Nephron (organoid): ENCODE results near the gene CDC6.

Experiments used
- H3K27ac Mint-ChIP-seq, 3 experiments: 2 replicates each; pipeline ENCODE4 v1.8.0; 2020; ENCODE audit warnings: mixed read lengths in 3 of 3, mild to moderate bottlenecking in 2 of 3, moderate library complexity in 1 of 3
- H3K27me3 Mint-ChIP-seq: 2 replicates; pipeline ENCODE4 v1.8.0; 2021; ENCODE audit warnings: low read depth, mild to moderate bottlenecking, moderate library complexity, mixed read lengths
- H3K36me3 Mint-ChIP-seq: 2 replicates; pipeline ENCODE4 v1.8.0; 2020; ENCODE audit warnings: low read depth, mixed read lengths
- H3K4me1 Mint-ChIP-seq: 2 replicates; pipeline ENCODE4 v1.8.0; 2020; ENCODE audit warnings: mixed read lengths
- H3K4me3 Mint-ChIP-seq, 3 experiments: 2 replicates each; pipeline ENCODE4 v1.8.0; 2020; ENCODE audit warnings: mild to moderate bottlenecking in 3 of 3, mixed read lengths in 3 of 3, moderate library complexity in 2 of 3
- H3K9me3 Mint-ChIP-seq: 2 replicates; pipeline ENCODE4 v1.8.0; 2020; ENCODE audit warnings: mixed read lengths
- TF ChIP-seq, protein P1 (sequence below), 3 experiments: fragments of 200-600 bp; sonication (generic); IDR thresholded peaks; one replicate each; pipeline ENCODE4 v1.5.0; 2021; ENCODE audit warnings: antibody characterized with exemption in 3 of 3; ENCODE audit not compliant: unreplicated experiment in 3 of 3

CDC6 gene

GRCh38 chr17:40311575-40311974 is 23.9 kb downstream of the CDC6 start:
- TF ChIP-seq, protein P1, sequence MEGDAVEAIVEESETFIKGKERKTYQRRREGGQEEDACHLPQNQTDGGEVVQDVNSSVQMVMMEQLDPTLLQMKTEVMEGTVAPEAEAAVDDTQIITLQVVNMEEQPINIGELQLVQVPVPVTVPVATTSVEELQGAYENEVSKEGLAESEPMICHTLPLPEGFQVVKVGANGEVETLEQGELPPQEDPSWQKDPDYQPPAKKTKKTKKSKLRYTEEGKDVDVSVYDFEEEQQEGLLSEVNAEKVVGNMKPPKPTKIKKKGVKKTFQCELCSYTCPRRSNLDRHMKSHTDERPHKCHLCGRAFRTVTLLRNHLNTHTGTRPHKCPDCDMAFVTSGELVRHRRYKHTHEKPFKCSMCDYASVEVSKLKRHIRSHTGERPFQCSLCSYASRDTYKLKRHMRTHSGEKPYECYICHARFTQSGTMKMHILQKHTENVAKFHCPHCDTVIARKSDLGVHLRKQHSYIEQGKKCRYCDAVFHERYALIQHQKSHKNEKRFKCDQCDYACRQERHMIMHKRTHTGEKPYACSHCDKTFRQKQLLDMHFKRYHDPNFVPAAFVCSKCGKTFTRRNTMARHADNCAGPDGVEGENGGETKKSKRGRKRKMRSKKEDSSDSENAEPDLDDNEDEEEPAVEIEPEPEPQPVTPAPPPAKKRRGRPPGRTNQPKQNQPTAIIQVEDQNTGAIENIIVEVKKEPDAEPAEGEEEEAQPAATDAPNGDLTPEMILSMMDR (IDR thresholded peaks at IDR 0.05; ENCODE audit: unreplicated experiment in 3 of 3) = no peak
- Mint-ChIP-seq H3K9me3 (no peaks in the 10 kb centered on the region), H3K4me3 (peak overlapping the region in 1 of 3 experiments; percentile 34), H3K27ac (peak overlapping the region in 1 of 3 experiments; percentile 30), H3K36me3 (no peaks in the 10 kb centered on the region), H3K27me3 (no peaks in the 10 kb centered on the region), H3K4me1 (no peaks in the 10 kb centered on the region)

GRCh38 chr17:40312131-40312731 is 24.6 kb downstream of the CDC6 start:
- Mint-ChIP-seq H3K4me1 (peaks cover 2% of the 10 kb centered on the region), H3K9me3 (no peaks in the 10 kb centered on the region), H3K36me3 (no peaks in the 10 kb centered on the region), H3K27ac (no peak overlapping the region), H3K4me3 (no peak overlapping the region), H3K27me3 (no peaks in the 10 kb centered on the region)
- TF ChIP-seq, protein P1 (IDR thresholded peaks at IDR 0.05; ENCODE audit: unreplicated experiment in 3 of 3) = no peak

GRCh38 chr17:40312893-40313667 is 25.4 kb downstream of the CDC6 start:
- Mint-ChIP-seq H3K4me3 (peak overlapping the region in 1 of 3 experiments; percentile 65), H3K27ac (peak overlapping the region in 2 of 3 experiments; percentile 39 to 94), H3K9me3 (no peaks in the 10 kb centered on the region), H3K4me1 (peaks cover 11% of the 10 kb centered on the region), H3K36me3 (no peaks in the 10 kb centered on the region), H3K27me3 (no peaks in the 10 kb centered on the region)
- TF ChIP-seq, protein P1 (IDR thresholded peaks at IDR 0.05; ENCODE audit: unreplicated experiment in 3 of 3) = no peak

DNA sequence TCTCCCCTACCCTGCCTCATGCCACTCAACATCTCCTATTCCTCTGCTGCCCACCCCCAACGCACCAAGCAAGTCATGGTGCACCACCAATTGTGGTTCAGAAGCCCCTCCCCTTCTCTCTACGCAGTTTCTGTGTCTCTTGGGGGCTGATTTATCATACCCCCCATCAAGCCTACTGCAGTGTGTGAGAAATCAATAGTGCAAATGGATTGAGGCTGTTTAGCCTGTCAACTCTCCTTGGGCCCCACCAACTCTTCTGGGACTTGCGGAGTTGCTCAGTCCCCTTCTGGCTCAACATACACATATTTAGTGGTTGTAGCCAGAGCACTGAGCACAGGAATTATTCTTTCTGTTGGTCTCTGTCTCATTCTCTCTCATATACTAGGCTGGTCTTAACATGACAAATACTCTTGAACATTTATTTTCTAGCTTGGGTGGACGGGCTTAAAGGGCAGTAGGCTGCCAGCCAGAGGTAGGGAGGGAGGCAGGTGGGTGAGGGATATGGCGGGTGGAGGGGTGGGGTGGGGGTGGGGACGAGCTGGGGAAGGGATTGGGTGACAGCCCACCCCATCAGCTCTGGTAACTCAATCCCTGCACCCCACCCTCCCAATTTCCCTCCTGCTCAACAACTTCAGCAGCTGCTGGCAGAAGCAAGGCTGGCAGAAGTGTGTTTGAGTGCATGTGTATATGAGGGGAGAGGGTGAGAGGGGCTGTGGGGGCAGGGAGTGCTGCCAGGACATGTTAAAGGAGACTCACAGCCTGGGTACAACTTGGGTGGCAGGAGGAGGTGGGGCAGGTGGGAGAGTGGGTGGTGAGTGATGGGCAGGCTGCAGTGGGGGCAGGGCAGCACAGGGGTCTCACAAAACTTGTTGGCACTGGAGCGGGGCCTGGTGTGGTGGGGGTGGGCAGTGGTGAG is 26.2 kb downstream of the CDC6 start:
- peaks cover 18% of the 10 kb centered on the region for H3K4me1 Mint-ChIP-seq

GRCh38 chr17:40314584-40314956 is 26.9 kb downstream of the CDC6 start:
- Mint-ChIP-seq H3K36me3 (no peaks in the 10 kb centered on the region), H3K27ac (peak overlapping the region in 2 of 3 experiments; percentile 39 to 94), H3K4me3 (peak overlapping the region in 2 of 3 experiments; percentile 38 to 68), H3K9me3 (no peaks in the 10 kb centered on the region), H3K4me1 (peaks cover 22% of the 10 kb centered on the region), H3K27me3 (no peaks in the 10 kb centered on the region)
- TF ChIP-seq, protein P1 (IDR thresholded peaks at IDR 0.05; ENCODE audit: unreplicated experiment in 3 of 3) = no peak

More for the DNA sequence above, 26.2 kb downstream of the CDC6 start:
- H3K27me3 Mint-ChIP-seq = no peaks in the 10 kb centered on the region
- H3K4me3 Mint-ChIP-seq = peak overlapping the region in 2 of 3 experiments; percentile 48 to 65
- H3K27ac Mint-ChIP-seq = peak overlapping the region in 2 of 3 experiments; percentile 39 to 94
- TF ChIP-seq, protein P1 (IDR thresholded peaks at IDR 0.05; ENCODE audit: unreplicated experiment in 3 of 3) = no peak
- no peaks in the 10 kb centered on the region for H3K9me3 Mint-ChIP-seq
- H3K36me3 Mint-ChIP-seq = no peaks in the 10 kb centered on the region
